ENCODE results near the gene RPP25. TPM values are rescaled to one million over a fixed set of nuclear protein-coding genes. Genes with fewer than 3 reads are reported as not detected.

The RPP25 gene
- total RNA-seq, 1 experiment from 2014 or later: 22.5 TPM

- no peak for TF ChIP-seq CTCF (conservative IDR thresholded peaks at IDR 0.05; ENCODE audit: low read depth, low read length)
- TF ChIP-seq EZH2 (IDR thresholded peaks at IDR 0.05; ENCODE audit: borderline replicate concordance, low read depth, low read length, poor library complexity, severe bottlenecking): no peak
- Histone ChIP-seq H3K4me1 (ENCODE audit: insufficient read depth, low read length, poor library complexity, severe bottlenecking) (no peaks in the 10 kb centered on the region), H3K36me3 (ENCODE audit: insufficient read depth, low read length, poor library complexity, severe bottlenecking) (no peaks in the 10 kb centered on the region), H3K27ac (ENCODE audit: low read depth, low read length, poor library complexity, severe bottlenecking) (no peak overlapping the region), H3K9me3 (ENCODE audit: low read depth, low read length, poor library complexity, severe bottlenecking) (no peaks in the 10 kb centered on the region), H3K27me3 (replicated peaks; ENCODE audit: insufficient read depth, low read depth, low read length, poor library complexity) (no peaks in the 10 kb centered on the region), H3K4me3 (ENCODE audit: low read depth, low read length, poor library complexity, severe bottlenecking) (no peak overlapping the region)
- intact Hi-C loops (cut with micrococcal nuclease; ENCODE audit: unreplicated experiment): no loop called here
- BruUV-seq (replicated peaks): no TSS peak
- DNase-seq (ENCODE audit: low spot score): no peak
- ChIA-PET CTCF (no interaction called here), POLR2A (ENCODE audit: low non-redundant PET) (no interaction called here)
Observed at GRCh38 chr15:74977599-74977998, 21.0 kb upstream of the RPP25 start.

- Histone ChIP-seq H3K27me3 (replicated peaks; ENCODE audit: insufficient read depth, low read depth, low read length, poor library complexity) (no peaks in the 10 kb centered on the region), H3K27ac (ENCODE audit: low read depth, low read length, poor library complexity, severe bottlenecking) (no peak overlapping the region), H3K9me3 (ENCODE audit: low read depth, low read length, poor library complexity, severe bottlenecking) (no peaks in the 10 kb centered on the region), H3K4me1 (ENCODE audit: insufficient read depth, low read length, poor library complexity, severe bottlenecking) (no peaks in the 10 kb centered on the region), H3K4me3 (ENCODE audit: low read depth, low read length, poor library complexity, severe bottlenecking) (no peak overlapping the region), H3K36me3 (ENCODE audit: insufficient read depth, low read length, poor library complexity, severe bottlenecking) (no peaks in the 10 kb centered on the region)
- BruUV-seq (replicated peaks): no TSS peak
- CTCF ChIA-PET: no interaction called here
- intact Hi-C loops (cut with micrococcal nuclease; ENCODE audit: unreplicated experiment): no loop called here
- no peak for DNase-seq (ENCODE audit: low spot score)
- POLR2A ChIA-PET (ENCODE audit: low non-redundant PET): no interaction called here
- TF ChIP-seq EZH2 (IDR thresholded peaks at IDR 0.05; ENCODE audit: borderline replicate concordance, low read depth, low read length, poor library complexity, severe bottlenecking) (no peak), CTCF (conservative IDR thresholded peaks at IDR 0.05; ENCODE audit: low read depth, low read length) (no peak)
Observed at GRCh38 chr15:74976159-74976558, 19.6 kb upstream of the RPP25 start.

- DNase-seq (ENCODE audit: low spot score): no peak
- H3K36me3 ChIP-seq (ENCODE audit: insufficient read depth, low read length, poor library complexity, severe bottlenecking): no peaks in the 10 kb centered on the region
- H3K9me3 ChIP-seq (ENCODE audit: low read depth, low read length, poor library complexity, severe bottlenecking): no peaks in the 10 kb centered on the region
- ChIA-PET CTCF (interaction anchor here (0.6 kb wide), 1 partner anchor 66 kb away, joined by 3 read pairs; no protein-coding TSS in a partner anchor), POLR2A (ENCODE audit: low non-redundant PET) (no interaction called here)
- no TSS peak for BruUV-seq (replicated peaks)
- intact Hi-C loops (cut with micrococcal nuclease; ENCODE audit: unreplicated experiment): no loop called here
- no peaks in the 10 kb centered on the region for H3K27me3 ChIP-seq (replicated peaks; ENCODE audit: insufficient read depth, low read depth, low read length, poor library complexity)
- H3K4me3 ChIP-seq (ENCODE audit: low read depth, low read length, poor library complexity, severe bottlenecking): no peak overlapping the region
- peaks cover 12% of the 10 kb centered on the region for H3K4me1 ChIP-seq (ENCODE audit: insufficient read depth, low read length, poor library complexity, severe bottlenecking)
- H3K27ac ChIP-seq (ENCODE audit: low read depth, low read length, poor library complexity, severe bottlenecking): no peak overlapping the region
- no peak for TF ChIP-seq EZH2 (IDR thresholded peaks at IDR 0.05; ENCODE audit: borderline replicate concordance, low read depth, low read length, poor library complexity, severe bottlenecking)
- no peak for TF ChIP-seq CTCF (conservative IDR thresholded peaks at IDR 0.05; ENCODE audit: low read depth, low read length)
Observed at GRCh38 chr15:74967670-74968069, 11.1 kb upstream of the RPP25 start.

Measured in A673 (cell line).